ENCODE data around the gene LRRC3C.

Gene LRRC3C

DNA sequence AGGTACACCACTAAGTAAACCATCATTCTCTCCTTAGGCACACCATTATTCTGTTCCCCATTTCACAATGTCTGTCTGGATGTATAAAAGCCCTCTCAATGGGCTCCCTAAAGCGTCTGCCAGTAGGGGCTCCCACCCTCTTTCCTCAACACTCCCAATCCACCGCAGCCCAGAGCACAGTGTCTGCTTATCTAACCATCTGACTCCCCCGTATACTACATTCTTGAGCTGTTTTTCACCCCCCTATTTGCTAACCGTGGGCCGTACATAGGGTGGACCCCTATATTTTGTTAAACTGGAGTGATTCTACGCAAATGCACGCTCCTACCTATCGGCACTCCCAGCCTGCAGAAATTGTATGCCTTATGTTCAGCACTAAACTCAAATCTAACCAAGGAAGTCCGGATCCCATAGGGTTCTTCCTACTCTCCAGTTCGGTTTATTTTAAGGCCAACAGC lies 52.4 kb downstream of the LRRC3C start:
- no peak for DNase-seq (ENCODE audit: low read depth)

DNA sequence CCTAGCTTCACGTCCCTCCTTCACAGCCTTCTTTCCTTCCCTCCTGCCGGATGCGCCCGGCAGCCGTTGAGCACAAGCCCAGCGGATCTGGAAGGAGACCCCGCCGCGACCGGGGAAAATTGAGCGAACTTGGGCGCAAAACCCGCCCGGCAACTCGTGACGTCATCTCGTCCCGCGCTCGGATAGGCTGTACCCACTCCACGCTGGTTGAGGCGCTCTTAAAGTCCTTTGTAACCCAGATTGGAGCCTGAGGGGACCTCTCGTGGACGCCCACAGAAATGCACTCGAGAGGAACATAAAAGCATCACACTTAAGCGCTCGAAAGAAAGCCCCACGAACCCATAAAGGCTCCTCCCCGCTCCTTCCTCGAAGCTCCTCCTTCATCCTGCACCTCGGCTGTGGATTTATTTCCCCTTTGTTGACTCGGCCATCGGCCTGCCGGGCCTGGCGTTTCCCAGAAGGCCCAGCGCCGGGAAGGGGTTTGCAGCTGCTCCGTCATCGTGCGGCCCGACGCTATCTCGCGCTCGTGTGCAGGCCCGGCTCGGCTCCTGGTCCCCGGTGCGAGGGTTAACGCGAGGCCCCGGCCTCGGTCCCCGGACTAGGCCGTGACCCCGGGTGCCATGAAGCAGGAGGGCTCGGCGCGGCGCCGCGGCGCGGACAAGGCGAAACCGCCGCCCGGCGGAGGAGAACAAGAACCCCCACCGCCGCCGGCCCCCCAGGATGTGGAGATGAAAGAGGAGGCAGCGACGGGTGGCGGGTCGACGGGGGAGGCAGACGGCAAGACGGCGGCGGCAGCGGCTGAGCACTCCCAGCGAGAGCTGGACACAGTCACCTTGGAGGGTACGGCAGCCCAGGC lies 53.0 kb downstream of the LRRC3C start, which contains the start of gene PSMD3:
Gene PSMD3 (plus strand): TSS at position 457 of the 856 bp plus-strand sequence. CDS start 164 bp downstream, at position 621.
- peak; percentile 99 for DNase-seq (ENCODE audit: low read depth)

- no peak for DNase-seq (ENCODE audit: low read depth)
Observed at GRCh38 chr17:39981207-39981741, 53.7 kb downstream of the LRRC3C start.

- no peak for DNase-seq (ENCODE audit: low read depth)
Observed at GRCh38 chr17:39981766-39982375, 54.3 kb downstream of the LRRC3C start.

GRCh38 chr17:39988206-39988810 lies 60.8 kb downstream of the LRRC3C start:
- no peak for DNase-seq (ENCODE audit: low read depth)

- DNase-seq (ENCODE audit: low read depth) = no peak
Observed at GRCh38 chr17:39994448-39994847, 66.9 kb downstream of the LRRC3C start.
